A549 (cell line): ENCODE measurements around the gene EEF1AKMT1. TPM values are rescaled to one million over a fixed set of nuclear protein-coding genes. Genes with fewer than 3 reads are reported as not detected.

Source experiments
- ATAC-seq, 2 experiments: fragments of 200-7000 bp in 1 of 2; fragments of >200 bp in 1 of 2; cut with Nextera tagmentation in 1 of 2; cut with Tn5 transposase in 1 of 2; 3 replicates each; pipeline versions ENCODE4 v1.8.0 to v1.9.1; 2018 to 2020; ENCODE audit warnings: mild to moderate bottlenecking in 1 of 2, moderate library complexity in 1 of 2
- CTCF ChIA-PET: fragments of 300-600 bp; sonication (Branson Sonifier 250); formaldehyde crosslinking; extraction: SDS; loops from one replicate; lab custom pipeline; 2021; ENCODE audit warnings: antibody characterized with exemption, inconsistent platforms; lab: Yijun Ruan, JAX
- POLR2A ChIA-PET: fragments of 350-600 bp; formaldehyde crosslinking; extraction: SDS; loops from one replicate; lab custom pipeline; 2021; ENCODE audit warnings: antibody characterized with exemption, inconsistent platforms; lab: Yijun Ruan, JAX
- DNase-seq, 2 experiments: peaks; one replicate each; pipeline versions ENCODE4 v3.0.0 to v3.0.0-alpha.2; 2011 to 2016; ENCODE audit warnings: low read depth in 1 of 2, low spot score in 1 of 2
- FAIRE-seq: peaks from 2 replicates; lab custom pipeline; 2011; peaks lifted over from hg19 to GRCh38; lab: Jason Lieb, UNC
- H3K27ac ChIP-seq, 2 experiments: fragments of >200 bp; sonication (Bioruptor Twin); formaldehyde crosslinking; 3 replicates each; pipeline ENCODE4 v1.5.1; 2016 to 2017
- H3K4me1 ChIP-seq: fragments of >200 bp; sonication (Bioruptor Twin); formaldehyde crosslinking; 3 replicates; pipeline ENCODE4 v1.6.1; 2016
- H3K4me2 ChIP-seq: fragments of >200 bp; sonication (Bioruptor Twin); formaldehyde crosslinking; 3 replicates; pipeline ENCODE4 v1.6.1; 2016
- H3K4me3 ChIP-seq: fragments of >200 bp; sonication (Bioruptor Twin); formaldehyde crosslinking; 3 replicates; pipeline ENCODE4 v1.5.1; 2016
- H3K9me3 ChIP-seq: fragments of >200 bp; sonication (Bioruptor Twin); formaldehyde crosslinking; 3 replicates; pipeline ENCODE4 v1.6.1; 2016
- ATOH8 ChIP-seq: fragments of 250-450 bp; sonication (Bioruptor Pico); IDR thresholded peaks from 2 replicates; pipeline ENCODE4 v1.5.0; 2020; ENCODE audit warnings: low read depth, mild to moderate bottlenecking, moderate library complexity
- BCL3 ChIP-seq: fragments of >200 bp; sonication (Bioruptor Twin); formaldehyde crosslinking; IDR thresholded peaks from 3 replicates; pipeline ENCODE4 v1.6.1; 2016
- BHLHE40 ChIP-seq: IDR thresholded peaks from 2 replicates; pipeline ENCODE4 v1.6.1; 2012; ENCODE audit warnings: low read depth, low read length, inconsistent platforms
- CHD4 ChIP-seq: fragments of 200-600 bp; sonication (generic); IDR thresholded peaks from 2 replicates; pipeline ENCODE4 v1.6.1; 2016; ENCODE audit warnings: antibody characterized with exemption, mild to moderate bottlenecking, borderline replicate concordance
- E2F6 ChIP-seq: IDR thresholded peaks from 2 replicates; pipeline ENCODE4 v1.6.1; 2012; ENCODE audit warnings: low read depth, borderline replicate concordance
- EHF ChIP-seq: fragments of 250-450 bp; sonication (Bioruptor Pico); IDR thresholded peaks from 2 replicates; pipeline ENCODE4 v1.5.0; 2020; ENCODE audit warnings: mild to moderate bottlenecking
- FOXS1 ChIP-seq: fragments of 250-450 bp; sonication (Bioruptor Pico); IDR thresholded peaks from 2 replicates; pipeline ENCODE4 v1.5.0; 2020; ENCODE audit warnings: mild to moderate bottlenecking, moderate library complexity
- HES2 ChIP-seq: fragments of >200 bp; sonication (Bioruptor Twin); formaldehyde crosslinking; IDR thresholded peaks from 2 replicates; pipeline ENCODE4 v1.6.1; 2016
- HOXA7 ChIP-seq: fragments of 250-450 bp; sonication (Bioruptor Pico); IDR thresholded peaks from 2 replicates; pipeline ENCODE4 v1.5.0; 2020; ENCODE audit warnings: mild to moderate bottlenecking, moderate library complexity
- HOXB13 ChIP-seq: fragments of 250-450 bp; sonication (Bioruptor Pico); IDR thresholded peaks from 2 replicates; pipeline ENCODE4 v1.5.0; 2020; ENCODE audit warnings: low read depth, mild to moderate bottlenecking, moderate library complexity
- KDM5A ChIP-seq: fragments of 200-600 bp; sonication (generic); IDR thresholded peaks from 2 replicates; pipeline ENCODE4 v1.6.1; 2016; ENCODE audit warnings: antibody characterized with exemption, mild to moderate bottlenecking
- MAFK ChIP-seq: fragments of 450-650 bp; IDR thresholded peaks from 2 replicates; pipeline ENCODE4 v1.6.1; 2014; ENCODE audit not compliant: partially characterized antibody
- MAX ChIP-seq: IDR thresholded peaks from 2 replicates; pipeline ENCODE4 v1.6.1; 2012
- NPAS2 ChIP-seq: fragments of 250-450 bp; sonication (Bioruptor Pico); IDR thresholded peaks from 2 replicates; pipeline ENCODE4 v1.8.0; 2022; ENCODE audit warnings: mild to moderate bottlenecking, moderate library complexity, borderline replicate concordance
- PBX3 ChIP-seq: IDR thresholded peaks from 2 replicates; pipeline ENCODE4 v1.6.1; 2012
- PHF8 ChIP-seq: fragments of 200-600 bp; sonication (generic); IDR thresholded peaks from 2 replicates; pipeline ENCODE4 v1.6.1; 2016; ENCODE audit warnings: low read depth, mild to moderate bottlenecking, antibody characterized with exemption, moderate library complexity, borderline replicate concordance
- RAD21 ChIP-seq, 2 experiments: fragments of >200 bp in 1 of 2; sonication (Bioruptor Twin) in 1 of 2; formaldehyde crosslinking in 1 of 2; IDR thresholded peaks in 1 of 2; conservative IDR thresholded peaks in 1 of 2; 2 replicates in 1 of 2; 3 replicates in 1 of 2; pipeline ENCODE4 v1.6.1; 2012 to 2018; ENCODE audit warnings: inconsistent platforms in 1 of 2
- RARB ChIP-seq: fragments of 250-450 bp; sonication (Bioruptor Pico); IDR thresholded peaks from 2 replicates; pipeline ENCODE4 v1.8.0; 2021; ENCODE audit warnings: mild to moderate bottlenecking, moderate library complexity
- RFX5 ChIP-seq: fragments of 450-650 bp; IDR thresholded peaks from 2 replicates; pipeline ENCODE4 v1.7.1; 2014; ENCODE audit warnings: antibody characterized with exemption, mild to moderate bottlenecking, moderate library complexity
- TFCP2L1 ChIP-seq: fragments of 250-450 bp; sonication (Bioruptor Pico); IDR thresholded peaks from 2 replicates; pipeline ENCODE4 v1.5.0; 2021; ENCODE audit warnings: mild to moderate bottlenecking
- ZC3H11A ChIP-seq: fragments of 450-650 bp; IDR thresholded peaks from 2 replicates; pipeline ENCODE4 v1.6.1; 2014; ENCODE audit warnings: antibody characterized with exemption, mild to moderate bottlenecking
- WGBS: methylation state at CpG from one replicate; pipeline ENCODE4 v1.1.6; 2017; ENCODE audit errors: missing lambda C conversion rate; 5-methylcytosine and 5-hydroxymethylcytosine counted together
- polyA plus RNA-seq, 4 experiments: library from polyadenylated mRNA; depleted of rRNA in 3 of 4; stranded (reverse); fragments of >200 nt; fragmentation: RNase III in 1 of 4; extraction: RNeasy Plus Mini Kit Qiagen cat#74134 plus additional on column Dnase treatment in 1 of 4; gene quantifications; 2 replicates in 3 of 4; 3 replicates in 1 of 4; pipeline ENCODE4 v1.2.3, GENCODE V29; 2011 to 2017

The EEF1AKMT1 gene
- polyA plus RNA-seq, 2 of the 4 experiments (the other 2 are of a cell fraction) = 8.1 to 10.0 TPM

GRCh38 chr13:20727856-20728255 lies 45.9 kb downstream of the EEF1AKMT1 start:
- no peak for ATAC-seq
- no peak for FAIRE-seq
- H3K4me3 ChIP-seq = no peak overlapping the region
- no peak overlapping the region for H3K4me2 ChIP-seq
- 55% methylated on average over 6 of the region's 6 CpGs for WGBS
- TF ChIP-seq BHLHE40 (no peak), HOXB13 (CRISPR knock-in tag) (no peak), KDM5A (no peak), MAX (no peak), HES2 (no peak), NPAS2 (no peak)
- TF ChIP-seq, all 56 proteins: peak for 0
- Histone ChIP-seq H3K4me1 (no peaks in the 10 kb centered on the region), H3K9me3 (no peaks in the 10 kb centered on the region), H3K27ac (no peak overlapping the region)
- no peak for DNase-seq
- ChIA-PET CTCF (interaction anchor here (1.0 to 1.1 kb wide), 2 partner anchors 16 to 24 kb away, joined by 3 read pairs; partner anchors contain the start of gene IL17D), POLR2A (no interaction called here)

GRCh38 chr13:20721454-20722357 lies 52.1 kb downstream of the EEF1AKMT1 start:
- no peak for DNase-seq
- Histone ChIP-seq H3K4me1 (no peaks in the 10 kb centered on the region), H3K9me3 (no peaks in the 10 kb centered on the region), H3K4me2 (no peak overlapping the region), H3K27ac (no peak overlapping the region), H3K4me3 (no peak overlapping the region)
- 85% methylated on average over 45 of the region's 81 CpGs for WGBS
- no peak for ATAC-seq
- no peak for FAIRE-seq
- no peak for TF ChIP-seq MAFK
- no peak for TF ChIP-seq ATOH8 (CRISPR knock-in tag)
- no peak for TF ChIP-seq RARB
- TF ChIP-seq TFCP2L1 (CRISPR knock-in tag) = no peak
- no peak for TF ChIP-seq BCL3
- TF ChIP-seq ZC3H11A = no peak
- TF ChIP-seq FOXS1 = no peak
- no peak for TF ChIP-seq RAD21 (conservative IDR thresholded peaks at IDR 0.05 in 1 of 2, IDR thresholded peaks at IDR 0.05 in 1 of 2)
- TF ChIP-seq HOXA7 (CRISPR knock-in tag) = no peak
- no peak for TF ChIP-seq RFX5
- TF ChIP-seq E2F6 = no peak
- TF ChIP-seq PHF8 = no peak
- no peak for TF ChIP-seq EHF (CRISPR knock-in tag)
- no peak for TF ChIP-seq PBX3
- no peak for TF ChIP-seq CHD4
- CTCF ChIA-PET = interaction anchor here (1.0 to 2.9 kb wide), 3 partner anchors 10 to 107 kb away, joined by 3 to 12 read pairs (median 5); no protein-coding TSS in a partner anchor
- POLR2A ChIA-PET = no interaction called here
